Memory B cell (primary cell): ENCODE data around the gene ANXA9.

ENCODE experiments used
- ATAC-seq: fragments of 150-1000 bp; cut with Tn5 transposase; 2 replicates; pipeline ENCODE4 v1.10.0; 2021; ENCODE audit warnings: low read depth, mild to moderate bottlenecking, moderate library complexity
- DNase-seq, 2 donors: peaks; one replicate each; pipeline ENCODE4 v3.0.0; 2022; ENCODE audit warnings: low spot score in 2 of 2
- H3K27ac Mint-ChIP-seq: one replicate; pipeline ENCODE4 v1.8.0; 2022; ENCODE audit warnings: mild to moderate bottlenecking, moderate library complexity, mixed read lengths
- H3K27me3 Mint-ChIP-seq: one replicate; pipeline ENCODE4 v1.8.0; 2022; ENCODE audit warnings: mixed read lengths
- H3K36me3 Mint-ChIP-seq: one replicate; pipeline ENCODE4 v1.8.0; 2022; ENCODE audit warnings: mild to moderate bottlenecking, mixed read lengths
- H3K4me1 Mint-ChIP-seq: one replicate; pipeline ENCODE4 v1.8.0; 2022; ENCODE audit warnings: mixed read lengths
- H3K4me3 Mint-ChIP-seq: one replicate; pipeline ENCODE4 v1.8.0; 2022; ENCODE audit warnings: mild to moderate bottlenecking, moderate library complexity, mixed read lengths
- H3K9me3 Mint-ChIP-seq: one replicate; pipeline ENCODE4 v1.8.0; 2022; ENCODE audit warnings: mixed read lengths

The ANXA9 gene, protein sequence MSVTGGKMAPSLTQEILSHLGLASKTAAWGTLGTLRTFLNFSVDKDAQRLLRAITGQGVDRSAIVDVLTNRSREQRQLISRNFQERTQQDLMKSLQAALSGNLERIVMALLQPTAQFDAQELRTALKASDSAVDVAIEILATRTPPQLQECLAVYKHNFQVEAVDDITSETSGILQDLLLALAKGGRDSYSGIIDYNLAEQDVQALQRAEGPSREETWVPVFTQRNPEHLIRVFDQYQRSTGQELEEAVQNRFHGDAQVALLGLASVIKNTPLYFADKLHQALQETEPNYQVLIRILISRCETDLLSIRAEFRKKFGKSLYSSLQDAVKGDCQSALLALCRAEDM

DNA sequence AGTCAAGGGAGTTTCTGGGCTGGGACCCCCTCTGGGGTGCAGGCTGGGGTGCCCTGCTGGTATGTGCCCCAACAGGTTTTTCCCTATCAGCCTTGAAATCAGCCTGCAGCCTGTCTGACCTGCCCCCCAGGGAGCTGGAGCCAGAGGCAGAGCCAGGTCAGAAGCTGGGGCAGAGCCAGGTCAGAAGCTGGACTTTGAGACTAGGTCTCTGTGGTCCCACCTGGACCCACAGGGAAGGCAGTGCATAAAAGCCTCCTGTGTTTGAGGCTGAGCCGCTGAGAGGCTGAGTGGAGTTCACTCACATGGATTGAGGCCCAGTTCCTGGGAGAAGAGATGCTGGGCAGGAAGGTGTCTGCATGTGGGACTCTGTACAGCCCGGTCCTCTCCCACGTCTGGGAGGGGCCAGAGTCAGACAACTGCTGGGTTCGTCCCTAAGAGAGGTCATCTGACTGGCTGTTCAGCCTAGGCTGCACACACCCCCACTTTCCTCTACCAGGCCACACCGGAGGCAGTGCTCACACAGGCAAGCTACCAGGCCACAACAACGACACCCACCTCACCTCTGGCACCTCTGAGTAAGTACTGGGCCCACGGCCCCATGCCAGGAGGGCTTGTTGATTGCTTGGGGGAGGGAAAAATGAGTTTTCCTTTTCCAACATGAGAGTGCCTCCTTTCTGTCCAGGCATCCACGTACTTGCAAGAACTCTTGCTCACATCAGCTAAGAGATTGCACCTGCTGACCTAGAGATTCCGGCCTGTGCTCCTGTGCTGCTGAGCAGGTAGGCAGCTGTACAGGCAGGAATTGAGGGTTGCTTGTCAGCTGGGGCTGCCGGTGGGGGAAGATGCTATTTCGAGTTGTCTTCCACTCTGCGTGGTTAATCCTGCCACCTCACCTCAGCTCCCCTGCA is at the start of gene ANXA9:
ANXA9 (plus strand) TSS at position 488 of the 908 bp plus-strand sequence. CDS start 814 bp downstream, outside the sequence.
- DNase-seq, result no peak
- Mint-ChIP-seq H3K4me3 (no peak within 1 kb of the TSS), H3K27me3 (no peaks in the 10 kb centered on the region), H3K9me3 (no peaks in the 10 kb centered on the region), H3K36me3 (no peaks in the 10 kb centered on the region), H3K4me1 (peaks cover 7% of the 10 kb centered on the region), H3K27ac (no peak within 1 kb of the TSS)
- no peak for ATAC-seq

DNA sequence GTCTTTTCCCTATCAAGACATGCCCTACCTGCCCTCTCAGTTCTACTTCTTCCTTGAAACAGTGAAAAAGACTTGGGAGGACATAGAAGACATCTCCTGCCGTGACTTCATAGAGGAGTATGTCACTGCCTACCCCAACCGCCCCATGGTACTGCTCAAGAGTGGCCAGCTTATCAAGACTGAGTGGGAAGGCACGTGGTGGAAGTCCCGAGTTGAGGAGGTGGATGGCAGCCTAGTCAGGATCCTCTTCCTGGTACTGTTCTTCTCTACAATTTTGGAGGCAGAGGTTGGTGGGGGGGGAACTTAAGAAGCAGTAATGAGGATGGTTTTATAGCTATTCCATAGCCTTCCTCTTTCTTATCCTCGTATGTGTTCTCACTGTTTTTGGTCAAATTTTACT is 37.2 kb upstream of the ANXA9 start:
- no peak for DNase-seq
- H3K27ac Mint-ChIP-seq, result peak overlapping the region; percentile 73
- H3K4me3 Mint-ChIP-seq, result no peak overlapping the region
- H3K36me3 Mint-ChIP-seq, result peaks cover 42% of the 10 kb centered on the region
- no peak for ATAC-seq
- no peaks in the 10 kb centered on the region for H3K27me3 Mint-ChIP-seq
- no peaks in the 10 kb centered on the region for H3K4me1 Mint-ChIP-seq
- H3K9me3 Mint-ChIP-seq, result no peaks in the 10 kb centered on the region

DNA sequence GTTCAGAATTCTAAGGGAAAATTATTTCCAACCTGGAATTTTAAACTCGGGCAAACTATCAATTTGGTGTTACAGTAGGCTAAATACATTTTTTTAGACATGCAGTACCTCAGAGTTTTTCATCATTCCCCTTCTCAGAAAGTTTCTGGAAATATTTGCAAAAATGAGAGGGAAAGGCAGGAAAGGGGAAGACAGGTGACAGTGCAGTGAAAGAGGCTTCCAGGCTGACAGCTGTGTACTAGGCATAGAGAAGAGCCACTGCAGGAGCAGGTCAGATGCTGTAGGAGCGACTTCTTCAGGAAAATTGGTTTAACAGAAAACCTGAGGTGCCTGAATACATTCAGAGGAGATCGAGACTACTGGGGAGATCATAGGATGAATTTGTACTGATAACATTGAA is 27.4 kb upstream of the ANXA9 start:
- Mint-ChIP-seq H3K4me3 (no peak overlapping the region), H3K27ac (no peak overlapping the region), H3K36me3 (peaks cover 39% of the 10 kb centered on the region), H3K4me1 (peaks cover 2% of the 10 kb centered on the region), H3K27me3 (no peaks in the 10 kb centered on the region), H3K9me3 (no peaks in the 10 kb centered on the region)
- DNase-seq, result no peak
- no peak for ATAC-seq

DNA sequence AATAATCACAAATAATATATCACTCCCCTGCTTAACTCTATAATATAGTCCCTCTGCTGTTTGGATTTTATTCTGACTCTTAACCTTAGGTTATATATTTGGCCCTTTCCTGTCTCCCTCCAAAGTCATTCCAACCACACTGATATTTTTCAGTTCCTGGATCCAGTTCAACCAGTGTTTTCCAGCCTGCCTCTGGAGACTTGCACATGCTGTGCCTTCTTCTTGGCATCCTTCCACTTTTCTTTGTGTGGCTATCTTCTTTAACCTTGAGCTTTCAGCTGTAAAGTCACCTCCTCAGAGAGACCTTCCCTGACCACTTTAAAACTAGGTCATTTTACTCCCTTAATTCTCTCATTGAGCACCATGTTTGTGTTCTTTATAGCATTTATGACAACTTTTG is 26.8 kb upstream of the ANXA9 start:
- Mint-ChIP-seq H3K27me3 (no peaks in the 10 kb centered on the region), H3K4me3 (no peak overlapping the region), H3K9me3 (no peaks in the 10 kb centered on the region), H3K4me1 (peaks cover 2% of the 10 kb centered on the region), H3K27ac (no peak overlapping the region), H3K36me3 (peaks cover 40% of the 10 kb centered on the region)
- ATAC-seq (no peak), DNase-seq (no peak)

DNA sequence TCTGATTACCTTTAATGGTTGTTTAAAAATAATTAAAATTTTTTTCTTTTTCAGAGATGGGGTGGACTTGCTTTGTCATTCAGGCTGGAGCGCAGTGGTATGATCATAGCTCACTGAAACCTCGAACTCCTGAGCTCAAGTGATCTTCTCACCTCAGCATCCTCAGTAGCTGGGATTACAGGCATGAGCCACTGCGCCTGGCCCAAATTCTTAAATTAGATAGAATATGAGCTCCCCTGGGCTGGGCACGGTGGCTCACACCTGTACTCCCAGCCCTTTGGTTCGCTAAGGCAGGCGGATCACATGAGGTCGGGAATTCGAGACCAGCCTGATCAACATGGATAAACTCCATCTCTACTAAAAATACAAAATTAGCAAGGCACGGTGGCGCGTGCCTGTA is 24.4 kb upstream of the ANXA9 start:
- no peak overlapping the region for H3K4me3 Mint-ChIP-seq
- no peaks in the 10 kb centered on the region for H3K4me1 Mint-ChIP-seq
- DNase-seq (no peak), ATAC-seq (no peak)
- no peak overlapping the region for H3K27ac Mint-ChIP-seq
- H3K9me3 Mint-ChIP-seq, result no peaks in the 10 kb centered on the region
- peaks cover 32% of the 10 kb centered on the region for H3K36me3 Mint-ChIP-seq
- no peaks in the 10 kb centered on the region for H3K27me3 Mint-ChIP-seq

DNA sequence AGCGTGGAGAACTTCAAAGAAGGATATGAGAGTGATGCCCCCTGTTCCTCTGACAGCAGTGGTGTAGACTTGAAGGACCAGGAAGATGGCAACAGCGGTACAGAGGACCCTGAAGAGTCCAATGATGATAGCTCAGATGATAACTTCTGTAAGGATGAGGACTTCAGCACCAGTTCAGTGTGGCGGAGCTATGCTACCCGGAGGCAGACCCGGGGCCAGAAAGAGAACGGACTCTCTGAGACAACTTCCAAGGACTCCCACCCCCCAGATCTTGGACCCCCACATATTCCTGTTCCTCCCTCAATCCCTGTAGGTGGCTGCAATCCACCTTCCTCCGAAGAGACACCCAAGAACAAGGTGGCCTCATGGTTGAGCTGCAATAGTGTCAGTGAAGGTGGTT is 21.4 kb upstream of the ANXA9 start:
- no peaks in the 10 kb centered on the region for H3K9me3 Mint-ChIP-seq
- ATAC-seq (no peak), DNase-seq (no peak)
- H3K4me1 Mint-ChIP-seq, result no peaks in the 10 kb centered on the region
- H3K27ac Mint-ChIP-seq, result no peak overlapping the region
- no peaks in the 10 kb centered on the region for H3K27me3 Mint-ChIP-seq
- H3K36me3 Mint-ChIP-seq, result peaks cover 40% of the 10 kb centered on the region
- H3K4me3 Mint-ChIP-seq, result no peak overlapping the region

DNA sequence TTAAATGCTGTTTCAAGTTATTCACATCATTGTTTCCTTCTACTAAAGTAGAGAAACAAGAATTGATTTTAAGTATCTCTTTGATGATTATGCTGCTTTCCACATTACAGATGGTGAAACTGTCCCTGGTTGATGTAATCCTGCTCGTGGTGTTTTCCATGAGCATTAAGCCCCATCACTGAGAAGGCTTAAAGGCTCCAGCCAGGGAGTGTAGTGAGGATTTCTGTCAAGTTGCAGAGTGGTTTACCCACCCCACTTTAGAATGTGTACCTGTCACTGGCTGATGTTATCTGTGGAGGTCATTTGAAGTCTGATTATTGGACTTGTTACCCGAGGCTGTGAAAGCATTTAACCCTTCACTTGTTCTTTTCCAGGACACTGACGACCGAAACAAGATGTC is 20.3 kb upstream of the ANXA9 start:
- Mint-ChIP-seq H3K27ac (no peak overlapping the region), H3K4me1 (no peaks in the 10 kb centered on the region), H3K36me3 (peaks cover 44% of the 10 kb centered on the region), H3K4me3 (no peak overlapping the region), H3K9me3 (no peaks in the 10 kb centered on the region), H3K27me3 (no peaks in the 10 kb centered on the region)
- DNase-seq (no peak), ATAC-seq (no peak)

DNA sequence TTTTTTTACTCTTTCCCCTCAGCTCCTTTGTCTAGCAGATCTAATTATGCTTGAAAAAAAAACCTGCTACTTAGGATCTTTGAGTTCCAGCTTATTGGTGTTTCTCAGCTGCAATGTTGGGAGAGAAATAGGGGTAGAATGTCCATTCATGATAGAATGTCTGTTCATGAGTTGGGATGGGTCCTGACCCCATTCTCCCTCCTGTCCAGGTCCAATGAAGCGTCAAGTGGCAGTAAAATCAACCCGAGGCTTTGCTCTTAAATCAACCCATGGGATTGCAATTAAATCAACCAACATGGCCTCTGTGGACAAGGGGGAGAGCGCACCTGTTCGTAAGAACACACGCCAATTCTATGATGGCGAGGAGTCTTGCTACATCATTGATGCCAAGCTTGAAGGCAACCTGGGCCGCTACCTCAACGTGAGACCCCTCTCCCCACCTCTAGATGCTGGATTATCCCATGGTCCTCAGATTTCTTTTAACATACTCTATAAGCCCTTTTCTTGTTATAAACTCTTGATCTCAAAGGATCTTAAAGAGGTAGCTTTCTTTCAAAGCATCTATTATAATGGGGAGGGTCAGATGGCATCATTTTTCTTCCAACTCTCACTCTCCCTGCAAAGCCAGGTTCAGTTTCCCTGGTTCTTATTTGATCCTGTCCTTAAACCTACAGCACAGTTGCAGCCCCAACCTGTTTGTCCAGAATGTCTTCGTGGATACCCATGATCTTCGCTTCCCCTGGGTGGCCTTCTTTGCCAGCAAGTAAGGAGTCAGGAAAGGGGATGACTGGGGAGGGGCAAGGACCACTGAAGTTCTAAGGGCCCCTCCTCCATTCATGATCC is 18.6 kb upstream of the ANXA9 start:
- no peak for ATAC-seq
- DNase-seq, result no peak
- Mint-ChIP-seq H3K9me3 (no peaks in the 10 kb centered on the region), H3K27me3 (no peaks in the 10 kb centered on the region), H3K4me1 (no peaks in the 10 kb centered on the region), H3K4me3 (no peak overlapping the region), H3K27ac (peak overlapping the region; percentile 56), H3K36me3 (peaks cover 52% of the 10 kb centered on the region)

DNA sequence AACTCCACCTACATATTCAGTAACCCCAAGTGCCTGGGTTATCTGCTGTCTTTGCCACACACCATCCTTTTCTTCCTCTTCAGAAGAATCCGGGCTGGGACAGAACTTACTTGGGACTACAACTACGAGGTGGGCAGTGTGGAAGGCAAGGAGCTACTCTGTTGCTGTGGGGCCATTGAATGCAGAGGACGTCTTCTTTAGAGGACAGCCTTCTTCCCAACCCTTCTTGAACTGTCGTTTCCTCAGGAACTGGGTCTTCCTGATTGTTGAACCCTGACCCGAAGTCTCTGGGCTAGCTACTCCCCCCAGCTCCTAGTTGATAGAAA is 18.0 kb upstream of the ANXA9 start:
- DNase-seq, result no peak
- ATAC-seq, result no peak
- Mint-ChIP-seq H3K27me3 (no peaks in the 10 kb centered on the region), H3K4me1 (no peaks in the 10 kb centered on the region), H3K36me3 (peaks cover 55% of the 10 kb centered on the region), H3K4me3 (no peak overlapping the region), H3K9me3 (no peaks in the 10 kb centered on the region), H3K27ac (peak overlapping the region; percentile 32)

DNA sequence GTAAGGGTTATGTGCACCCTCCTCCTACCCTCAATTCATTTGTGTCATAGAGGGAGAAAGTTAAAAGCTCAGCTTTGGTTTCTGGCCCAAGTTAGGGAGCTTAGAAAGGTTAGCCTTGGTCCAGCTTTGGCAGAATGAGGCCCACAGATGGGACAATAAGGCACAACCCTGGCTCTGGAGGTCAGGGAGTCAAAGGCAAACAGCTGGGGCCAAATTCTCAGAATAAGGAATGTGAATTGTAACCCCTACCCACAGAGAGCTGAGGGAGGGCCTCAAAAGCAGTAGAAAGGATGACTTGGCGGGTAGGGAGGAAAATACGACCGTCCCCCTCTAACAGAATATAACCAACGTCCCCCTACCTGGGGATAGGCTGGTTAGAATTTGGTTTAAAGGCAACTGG is 16.5 kb upstream of the ANXA9 start:
- Mint-ChIP-seq H3K9me3 (no peaks in the 10 kb centered on the region), H3K27ac (no peak overlapping the region), H3K4me1 (peaks cover 2% of the 10 kb centered on the region), H3K4me3 (no peak overlapping the region), H3K27me3 (no peaks in the 10 kb centered on the region), H3K36me3 (peaks cover 46% of the 10 kb centered on the region)
- no peak for ATAC-seq
- DNase-seq, result no peak

DNA sequence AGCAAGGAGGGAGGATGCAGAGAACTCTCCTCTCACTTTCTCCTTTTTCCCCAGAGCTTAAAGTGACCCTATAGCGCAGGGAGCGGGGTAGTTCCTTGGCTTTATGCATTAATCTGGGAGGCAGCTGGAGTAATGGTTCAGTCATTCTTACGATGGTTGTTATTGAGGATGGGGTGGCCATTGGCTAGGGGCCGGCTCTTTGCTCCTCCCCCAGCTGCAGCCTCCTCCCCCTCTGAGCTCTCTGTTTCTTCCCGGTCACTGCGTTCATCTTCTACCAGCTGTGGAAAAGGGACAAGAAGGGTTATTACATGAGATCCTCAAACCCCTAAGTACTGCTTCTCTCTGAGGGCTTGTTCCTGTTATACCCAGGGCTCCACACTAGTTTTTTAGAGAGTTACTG is 16.1 kb upstream of the ANXA9 start:
- Mint-ChIP-seq H3K27ac (no peak overlapping the region), H3K9me3 (no peaks in the 10 kb centered on the region), H3K4me3 (no peak overlapping the region), H3K36me3 (peaks cover 45% of the 10 kb centered on the region), H3K4me1 (peaks cover 6% of the 10 kb centered on the region), H3K27me3 (no peaks in the 10 kb centered on the region)
- ATAC-seq (no peak), DNase-seq (no peak)

DNA sequence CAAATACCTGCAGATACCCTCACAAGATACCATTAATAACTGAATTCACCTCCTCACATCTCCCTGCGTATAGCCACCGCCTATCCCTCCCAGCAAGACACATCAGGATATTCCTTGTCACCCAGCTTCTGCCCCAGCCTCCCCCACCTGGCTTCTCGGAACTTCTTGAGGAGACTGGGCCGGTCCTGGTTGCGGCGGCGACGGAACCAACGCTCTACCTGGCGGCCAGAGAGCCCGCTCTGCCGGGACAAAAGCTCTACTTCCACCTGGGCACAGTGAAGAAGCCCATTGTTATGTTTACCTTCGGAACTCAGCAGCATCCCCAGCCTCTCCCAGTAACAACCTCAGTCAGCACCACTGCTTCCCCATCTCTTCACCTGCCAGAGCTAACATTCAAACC is 14.2 kb upstream of the ANXA9 start:
- no peak for DNase-seq
- H3K27ac Mint-ChIP-seq, result peak overlapping the region; percentile 74
- H3K4me1 Mint-ChIP-seq, result peaks cover 20% of the 10 kb centered on the region
- peaks cover 40% of the 10 kb centered on the region for H3K36me3 Mint-ChIP-seq
- ATAC-seq, result no peak
- H3K9me3 Mint-ChIP-seq, result no peaks in the 10 kb centered on the region
- no peak overlapping the region for H3K4me3 Mint-ChIP-seq
- no peaks in the 10 kb centered on the region for H3K27me3 Mint-ChIP-seq

DNA sequence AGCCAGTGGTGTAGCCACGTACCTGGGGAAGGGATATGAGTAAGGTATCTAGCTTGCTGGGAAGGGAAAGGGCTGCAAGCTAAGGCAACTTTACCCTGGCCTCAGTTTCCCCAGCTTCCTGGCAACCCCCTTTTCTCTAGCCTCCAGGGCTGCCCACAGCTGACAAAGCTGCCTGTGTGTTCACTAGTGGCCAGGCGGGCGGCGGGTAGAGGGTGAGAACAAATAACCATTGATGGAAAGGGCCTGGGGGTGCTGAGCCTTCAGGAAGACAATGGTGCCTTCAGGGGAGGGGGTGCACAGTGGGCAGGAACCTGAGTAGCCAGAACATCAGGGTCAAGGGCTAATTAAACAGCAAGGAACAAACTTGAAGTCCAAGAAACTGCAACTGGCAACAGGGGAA is 13.6 kb upstream of the ANXA9 start:
- no peak overlapping the region for H3K4me3 Mint-ChIP-seq
- H3K36me3 Mint-ChIP-seq, result peaks cover 35% of the 10 kb centered on the region
- H3K27me3 Mint-ChIP-seq, result no peaks in the 10 kb centered on the region
- H3K27ac Mint-ChIP-seq, result peak overlapping the region; percentile 74
- DNase-seq, result no peak
- no peak for ATAC-seq
- H3K4me1 Mint-ChIP-seq, result peaks cover 26% of the 10 kb centered on the region
- no peaks in the 10 kb centered on the region for H3K9me3 Mint-ChIP-seq

DNA sequence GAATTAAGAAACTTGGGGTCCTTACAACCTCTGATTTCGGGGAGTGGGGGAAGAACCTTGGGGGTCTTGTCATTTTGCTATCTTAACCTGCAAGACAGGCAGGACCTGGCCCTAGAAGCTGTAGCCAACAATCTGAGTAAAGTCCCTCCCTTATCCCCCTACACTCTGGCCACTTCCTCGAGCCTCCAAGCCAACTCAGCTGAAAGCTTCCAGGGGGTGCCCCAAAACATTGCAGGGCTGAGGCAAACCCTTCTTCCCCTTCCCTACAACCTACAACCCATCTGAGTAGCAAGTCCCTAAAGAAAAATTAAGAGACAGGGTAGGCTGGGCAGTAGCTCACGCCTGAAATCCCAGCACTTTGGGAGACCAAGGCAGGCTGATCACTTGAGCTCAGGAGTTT is 12.5 kb upstream of the ANXA9 start:
- Mint-ChIP-seq H3K9me3 (no peaks in the 10 kb centered on the region), H3K27ac (peak overlapping the region; percentile 56), H3K4me1 (peaks cover 28% of the 10 kb centered on the region), H3K36me3 (peaks cover 24% of the 10 kb centered on the region), H3K27me3 (no peaks in the 10 kb centered on the region), H3K4me3 (no peak overlapping the region)
- DNase-seq, result no peak
- ATAC-seq, result no peak
